ENCODE measurements around the gene SFMBT1.

DNA sequence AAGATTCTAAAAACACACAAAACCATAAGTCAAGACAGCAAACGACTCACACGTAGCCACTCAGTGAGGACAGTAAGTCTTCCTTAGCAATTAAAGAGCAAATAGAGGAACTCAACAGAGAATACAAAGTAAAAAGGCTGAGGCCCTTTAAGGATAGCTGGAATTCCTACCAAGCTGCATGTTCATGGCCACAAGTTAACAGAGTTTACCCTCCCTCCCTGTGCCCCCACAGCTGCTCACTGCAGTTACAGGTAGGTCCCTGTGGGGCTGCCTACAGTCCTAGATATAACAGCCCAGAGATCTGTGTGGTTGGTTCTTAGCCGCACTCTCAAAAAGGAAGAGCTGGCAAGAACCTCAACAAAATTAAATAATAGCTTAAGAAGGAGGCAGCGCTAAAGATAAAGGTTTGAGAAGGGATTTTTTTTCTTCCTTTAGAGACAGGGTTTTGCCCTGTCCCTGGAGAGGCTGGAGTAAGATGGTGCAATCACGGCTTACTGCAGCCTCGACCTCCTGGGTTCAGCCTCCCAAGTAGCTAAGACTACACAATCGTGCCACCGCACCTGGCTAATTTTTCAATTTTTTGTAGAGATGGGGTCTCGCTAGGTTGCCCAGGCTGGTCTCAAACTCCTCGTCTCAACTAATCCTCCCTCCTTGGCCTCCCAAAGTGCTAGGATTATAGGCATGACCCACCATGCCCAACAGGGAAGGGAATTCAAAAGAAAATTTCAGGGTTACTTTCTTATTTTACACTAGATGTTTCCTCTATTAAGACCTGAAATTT lies 19.3 kb downstream of the SFMBT1 start:
- TF ChIP-seq, protein P1, sequence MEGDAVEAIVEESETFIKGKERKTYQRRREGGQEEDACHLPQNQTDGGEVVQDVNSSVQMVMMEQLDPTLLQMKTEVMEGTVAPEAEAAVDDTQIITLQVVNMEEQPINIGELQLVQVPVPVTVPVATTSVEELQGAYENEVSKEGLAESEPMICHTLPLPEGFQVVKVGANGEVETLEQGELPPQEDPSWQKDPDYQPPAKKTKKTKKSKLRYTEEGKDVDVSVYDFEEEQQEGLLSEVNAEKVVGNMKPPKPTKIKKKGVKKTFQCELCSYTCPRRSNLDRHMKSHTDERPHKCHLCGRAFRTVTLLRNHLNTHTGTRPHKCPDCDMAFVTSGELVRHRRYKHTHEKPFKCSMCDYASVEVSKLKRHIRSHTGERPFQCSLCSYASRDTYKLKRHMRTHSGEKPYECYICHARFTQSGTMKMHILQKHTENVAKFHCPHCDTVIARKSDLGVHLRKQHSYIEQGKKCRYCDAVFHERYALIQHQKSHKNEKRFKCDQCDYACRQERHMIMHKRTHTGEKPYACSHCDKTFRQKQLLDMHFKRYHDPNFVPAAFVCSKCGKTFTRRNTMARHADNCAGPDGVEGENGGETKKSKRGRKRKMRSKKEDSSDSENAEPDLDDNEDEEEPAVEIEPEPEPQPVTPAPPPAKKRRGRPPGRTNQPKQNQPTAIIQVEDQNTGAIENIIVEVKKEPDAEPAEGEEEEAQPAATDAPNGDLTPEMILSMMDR (conservative IDR thresholded peaks at IDR 0.05 in 1 of 2, IDR thresholded peaks at IDR 0.05 in 1 of 2; ENCODE audit: extremely low read depth in 1 of 2, insufficient read depth in 1 of 2, low read depth in 1 of 2, low read length in 2 of 2): no peak
- TF ChIP-seq EZH2 (IDR thresholded peaks at IDR 0.05; ENCODE audit: borderline replicate concordance, low read length): no peak

Data from mammary epithelial cell (primary cell).